ENCODE measurements around the gene GREB1. TPM values are rescaled to one million over a fixed set of nuclear protein-coding genes. Genes with fewer than 3 reads are reported as not detected.

GREB1 gene
- polyA plus RNA-seq, 1 of the 3 experiments (the other 2 are of a cell fraction), result 2.9 TPM

- Histone ChIP-seq H3K9me2 (no peaks in the 10 kb centered on the region), H3K9me3 (no peaks in the 10 kb centered on the region), H3K27me3 (ENCODE audit: insufficient read depth) (0 out of 2 replicates have a peak, but pooled peaks cover 5% of the 10 kb centered on the region), H3K4me2 (no peak overlapping the region), H3K9ac (no peak overlapping the region), H3K36me3 (replicated peaks in 1 of 2; ENCODE audit: control insufficient read depth in 1 of 2, insufficient read depth in 2 of 2, low read length in 1 of 2) (no peaks in the 10 kb centered on the region), H3K79me2 (ENCODE audit: insufficient read depth) (no peaks in the 10 kb centered on the region), H4K20me1 (ENCODE audit: insufficient read depth) (no peaks in the 10 kb centered on the region), H3K4me1 (ENCODE audit: control insufficient read depth in 1 of 2, insufficient read depth in 2 of 2, low read depth in 1 of 2, low read length in 1 of 2) (peaks cover 0 to 7% of the 10 kb centered on the region in 2 experiments; a peak in 1 of 4 replicates), H3F3A (replicated peaks; ENCODE audit: insufficient read depth) (no peaks in the 10 kb centered on the region), H3K27ac (ENCODE audit: low read depth in 2 of 2, low read length in 1 of 2) (no peak overlapping the region), H3K4me3 (ENCODE audit: low read depth in 2 of 2, low read length in 1 of 2) (no peak overlapping the region), H2AFZ (ENCODE audit: low read depth) (no peak overlapping the region)
- ChIA-PET POLR2A (interaction anchor here (0.6 kb wide), 1 partner anchor 12 kb away, joined by 4 read pairs; no protein-coding TSS in a partner anchor), CTCF (interaction anchor here (1.2 to 31.9 kb wide), 7 partner anchors 8 to 110 kb away, joined by 3 to 886 read pairs (median 6); partner anchors contain the start of gene LPIN1)
- 67% methylated on average over 10 of the region's 10 CpGs for WGBS (ENCODE audit: low lambda C conversion rate)
- no peak for TF ChIP-seq REST (IDR thresholded peaks at IDR 0.05; ENCODE audit: low read depth, low read length)
- TF ChIP-seq TCF12 (IDR thresholded peaks at IDR 0.05), result no peak
- TF ChIP-seq IRF3 (IDR thresholded peaks at IDR 0.05; ENCODE audit: low read depth, low read length), result no peak
- DNase-seq, result no peak
Observed at GRCh38 chr2:11674983-11675382, 141.1 kb downstream of the GREB1 start.

GRCh38 chr2:11675423-11676112, 141.7 kb downstream of the GREB1 start:
- ChIA-PET CTCF (interaction anchor here (1.1 to 31.9 kb wide), 7 partner anchors 8 to 109 kb away, joined by 3 to 886 read pairs (median 9); partner anchors contain the start of gene LPIN1), POLR2A (no interaction called here)
- H4K20me1 ChIP-seq (ENCODE audit: insufficient read depth), result no peaks in the 10 kb centered on the region
- no peaks in the 10 kb centered on the region for H3K9me2 ChIP-seq
- no peak for DNase-seq
- no peaks in the 10 kb centered on the region for H3K9me3 ChIP-seq
- H3K27me3 ChIP-seq (ENCODE audit: insufficient read depth), result 0 out of 2 replicates have a peak, but pooled peaks cover 5% of the 10 kb centered on the region
- H3K36me3 ChIP-seq (replicated peaks in 1 of 2; ENCODE audit: control insufficient read depth in 1 of 2, insufficient read depth in 2 of 2, low read length in 1 of 2), result no peaks in the 10 kb centered on the region
- H3F3A ChIP-seq (replicated peaks; ENCODE audit: insufficient read depth), result no peaks in the 10 kb centered on the region
- H3K4me1 ChIP-seq (ENCODE audit: control insufficient read depth in 1 of 2, insufficient read depth in 2 of 2, low read depth in 1 of 2, low read length in 1 of 2), result peaks cover 0 to 12% of the 10 kb centered on the region in 2 experiments; a peak in 1 of 4 replicates
- H3K79me2 ChIP-seq (ENCODE audit: insufficient read depth), result no peaks in the 10 kb centered on the region
- 64% methylated on average over 3 of the region's 3 CpGs for WGBS (ENCODE audit: low lambda C conversion rate)
- H3K9ac ChIP-seq, result no peak overlapping the region
- no peak overlapping the region for H2AFZ ChIP-seq (ENCODE audit: low read depth)
- no peak overlapping the region for H3K4me3 ChIP-seq (ENCODE audit: low read depth in 2 of 2, low read length in 1 of 2)
- H3K27ac ChIP-seq (ENCODE audit: low read depth in 2 of 2, low read length in 1 of 2), result no peak overlapping the region
- H3K4me2 ChIP-seq, result no peak overlapping the region
- TF ChIP-seq EZH2phosphoT487 (IDR thresholded peaks at IDR 0.05; ENCODE audit: borderline replicate concordance, low read depth) (no peak), GATA2 (CRISPR knock-in tag; IDR thresholded peaks at IDR 0.05) (no peak), PBX3 (IDR thresholded peaks at IDR 0.05) (no peak), CHD2 (IDR thresholded peaks at IDR 0.05; ENCODE audit: low read length, partially characterized antibody) (no peak), RFX5 (IDR thresholded peaks at IDR 0.05; ENCODE audit: low read length) (no peak), ZBTB33 (IDR thresholded peaks at IDR 0.05; ENCODE audit: borderline replicate concordance, low read depth) (no peak), MXI1 (IDR thresholded peaks at IDR 0.05; ENCODE audit: low read depth, low read length) (no peak), SIN3A (IDR thresholded peaks at IDR 0.05; ENCODE audit: borderline replicate concordance, low read depth, low read length) (no peak), YY1 (IDR thresholded peaks at IDR 0.05; ENCODE audit: low read depth) (no peak), TAF1 (IDR thresholded peaks at IDR 0.05; ENCODE audit: borderline replicate concordance, low read depth, low read length) (no peak), RCOR1 (IDR thresholded peaks at IDR 0.05; ENCODE audit: low read length) (no peak), ELF1 (IDR thresholded peaks at IDR 0.05) (no peak), TCF12 (IDR thresholded peaks at IDR 0.05) (no peak), TEAD4 (IDR thresholded peaks at IDR 0.05; ENCODE audit: borderline replicate concordance, insufficient read depth) (no peak), USF1 (IDR thresholded peaks at IDR 0.05; ENCODE audit: borderline replicate concordance, low read depth) (no peak)
